Stimulated activated CD4-positive, alpha-beta T cell treated with anti-CD3 and anti-CD28 coated beads, Interleukin-2, amount 100 ng/mL, for 4 hours (primary cell): ENCODE results near the gene YARS2.
"Not testable (repeated sequence)": the region's sequence is repeated elsewhere in the genome, so short reads cannot be mapped to it uniquely, and the experiment has no call there.

Source experiments
- DNase-seq: peaks from one replicate; pipeline ENCODE4 v3.0.0-alpha.2; 2020; ENCODE audit warnings: low read depth

The YARS2 gene

DNA sequence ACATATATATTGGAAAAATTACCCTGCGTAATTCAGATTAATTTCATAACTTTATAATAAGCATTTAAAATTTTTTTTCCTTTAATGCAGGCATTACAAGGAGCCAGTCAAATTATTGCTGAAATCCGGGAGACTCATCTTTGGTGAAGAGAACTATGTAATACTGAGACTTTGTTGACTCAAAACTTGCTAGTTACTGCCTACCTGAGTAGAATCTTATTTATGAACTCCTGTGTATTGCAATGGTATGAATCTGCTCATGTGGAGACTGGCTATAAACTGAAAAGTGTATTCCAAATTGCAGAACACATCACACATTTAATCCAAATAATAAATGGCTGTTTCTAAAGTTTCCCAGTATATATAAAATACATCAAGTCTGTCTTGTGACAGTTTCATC, 12.4 kb downstream of the YARS2 start:
- DNase-seq: no peak

DNA sequence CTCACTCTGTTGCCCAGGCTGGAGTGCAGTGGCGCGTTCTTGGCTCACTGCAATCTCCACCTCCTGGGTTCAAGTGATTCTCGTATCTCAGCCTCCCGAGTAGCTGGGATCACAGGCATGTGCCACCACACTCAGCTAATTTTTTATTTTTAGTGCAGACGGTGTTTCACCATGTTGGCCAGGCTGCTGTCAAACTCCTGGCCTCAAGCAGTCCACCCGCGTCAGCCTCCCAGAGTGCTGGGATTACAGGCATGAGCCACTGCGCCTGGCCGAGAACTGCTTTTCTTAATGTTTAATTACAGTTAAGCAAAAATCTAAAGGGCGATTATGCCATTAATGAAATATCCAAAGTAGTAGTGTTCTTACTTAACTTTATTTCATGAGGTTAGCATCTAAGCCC, 13.6 kb downstream of the YARS2 start:
- DNase-seq: no peak

DNA sequence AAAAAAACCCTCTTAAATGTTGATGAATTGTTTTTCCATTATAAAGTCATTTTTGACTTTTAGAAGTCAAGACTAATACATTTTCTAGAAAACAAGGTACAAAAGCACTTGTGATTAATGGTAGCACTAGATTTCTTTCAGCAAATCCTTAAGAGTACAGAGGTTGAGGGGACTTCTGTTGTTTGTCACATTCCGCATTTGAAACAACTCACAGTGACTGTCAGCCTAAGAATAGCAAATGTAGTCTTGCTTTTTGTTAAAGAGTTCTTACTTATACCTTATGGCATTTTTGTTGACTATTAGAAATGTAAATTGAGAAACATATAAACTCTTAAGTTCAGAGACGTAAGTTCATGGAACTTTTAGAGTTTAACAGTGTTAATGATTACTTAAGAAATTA, 16.4 kb downstream of the YARS2 start:
- no peak for DNase-seq

DNA sequence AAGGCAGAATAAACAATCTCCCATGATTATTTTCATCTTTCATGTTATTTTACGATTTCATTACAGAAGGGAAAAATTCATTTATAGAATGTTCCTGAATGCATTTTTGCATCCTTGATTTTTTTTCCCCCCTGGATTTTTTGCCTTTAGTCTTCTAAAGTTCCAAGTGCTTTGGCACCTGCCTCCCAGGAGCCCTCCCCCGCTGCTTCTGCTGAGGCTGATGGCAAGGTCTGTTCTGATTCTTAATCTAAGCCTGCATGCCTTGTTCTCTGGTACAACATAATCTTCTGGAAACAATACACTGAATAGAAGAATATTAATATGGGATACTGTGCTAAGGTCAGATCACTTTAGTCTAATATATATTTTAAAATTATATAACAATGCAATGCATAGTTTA, 18.0 kb downstream of the YARS2 start:
- no peak for DNase-seq

DNA sequence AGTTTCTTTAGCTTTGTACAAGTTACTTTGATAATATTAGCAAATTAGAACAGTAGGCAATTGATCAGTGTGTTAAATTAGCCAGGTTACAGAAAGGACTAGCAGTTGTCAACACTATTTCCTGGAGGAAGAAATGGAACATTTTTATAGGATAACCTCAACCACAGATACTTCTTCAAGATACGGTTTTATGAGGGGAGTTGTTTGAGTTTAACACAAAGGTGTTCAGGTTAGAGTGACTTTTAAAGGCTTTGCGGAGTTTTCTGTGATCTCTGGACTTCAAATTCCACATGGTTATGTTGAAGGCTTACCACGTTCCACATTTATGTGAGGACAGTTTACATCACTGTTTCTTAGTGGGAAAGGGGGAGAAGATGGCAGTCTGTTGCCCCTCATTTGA, 19.3 kb downstream of the YARS2 start:
- DNase-seq: no peak

DNA sequence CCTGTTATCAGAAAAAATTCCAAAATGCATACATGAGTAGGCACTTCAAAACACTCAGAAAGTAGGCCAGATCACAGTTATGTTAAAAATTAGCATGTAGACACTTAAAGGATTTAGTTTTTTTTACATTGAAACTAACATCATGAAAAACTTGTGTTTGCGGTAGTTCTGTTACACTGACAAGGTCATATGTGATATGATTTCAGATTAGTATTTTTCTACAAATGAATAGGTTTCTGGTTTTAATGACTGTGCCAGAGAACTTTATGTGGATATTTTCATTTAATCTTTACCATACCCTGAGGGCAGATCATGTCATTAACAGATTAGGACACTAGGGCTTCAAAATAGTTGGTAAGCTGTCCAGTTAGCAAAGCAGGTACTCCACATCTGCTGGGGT, 20.7 kb downstream of the YARS2 start:
- DNase-seq: no peak

DNA sequence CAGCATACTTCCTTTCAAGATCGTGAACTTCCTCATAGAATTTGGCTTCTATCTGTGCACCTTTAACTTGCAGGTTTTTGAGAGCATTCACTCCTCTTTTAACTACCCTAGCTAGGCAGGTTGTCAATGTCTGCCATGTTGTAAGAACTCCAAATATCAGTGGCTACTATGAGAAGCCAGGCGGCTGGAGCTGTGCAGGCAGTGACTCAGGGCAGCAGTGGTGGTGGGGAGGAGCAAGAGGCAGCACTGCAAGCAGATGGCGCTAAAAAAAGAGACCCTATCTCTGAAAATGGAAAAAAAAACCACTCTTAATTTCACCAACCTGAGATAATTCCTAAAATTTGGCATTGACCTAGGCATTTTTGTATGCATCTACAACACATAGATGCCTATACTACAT, 28.5 kb downstream of the YARS2 start:
- DNase-seq: no peak

DNA sequence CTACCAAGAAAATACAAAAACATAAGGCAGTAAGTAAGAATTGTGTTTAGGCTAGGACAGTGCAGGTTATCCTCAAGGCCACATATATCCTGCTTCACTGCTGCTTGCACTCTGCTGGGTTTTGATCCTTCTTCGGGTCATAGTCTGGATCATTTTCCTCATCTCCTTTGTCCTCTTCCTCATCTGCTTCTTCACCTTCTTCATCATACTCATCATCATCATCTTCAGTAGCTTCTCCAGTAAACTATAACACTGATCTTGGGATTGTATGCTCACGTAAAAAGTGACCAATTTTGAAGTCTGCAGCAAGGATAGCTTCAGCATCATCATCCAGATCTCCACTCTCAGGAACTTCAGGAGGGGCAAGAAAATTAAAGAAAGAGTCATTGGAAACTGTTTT, 29.4 kb downstream of the YARS2 start:
- DNase-seq: no peak

DNA sequence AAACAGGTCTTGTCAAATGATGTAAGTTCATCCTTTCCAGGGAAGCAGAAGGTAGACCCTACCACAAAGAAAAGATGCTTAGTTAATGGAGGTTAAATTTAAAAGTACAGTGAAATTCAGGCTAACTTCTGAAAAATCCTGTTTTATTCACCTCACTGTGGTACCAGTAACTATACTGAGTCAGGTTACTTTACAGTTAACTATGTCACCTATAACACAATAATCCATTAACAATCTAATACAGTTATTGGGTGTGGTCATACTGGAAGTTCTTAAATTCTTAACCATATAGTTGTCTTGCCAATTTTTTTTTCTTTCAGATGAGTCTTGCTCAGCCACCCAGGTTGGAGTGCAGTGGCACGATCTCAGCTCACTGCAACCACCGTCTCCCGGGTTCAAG, 30.4 kb downstream of the YARS2 start:
- DNase-seq: not testable (repeated sequence)

DNA sequence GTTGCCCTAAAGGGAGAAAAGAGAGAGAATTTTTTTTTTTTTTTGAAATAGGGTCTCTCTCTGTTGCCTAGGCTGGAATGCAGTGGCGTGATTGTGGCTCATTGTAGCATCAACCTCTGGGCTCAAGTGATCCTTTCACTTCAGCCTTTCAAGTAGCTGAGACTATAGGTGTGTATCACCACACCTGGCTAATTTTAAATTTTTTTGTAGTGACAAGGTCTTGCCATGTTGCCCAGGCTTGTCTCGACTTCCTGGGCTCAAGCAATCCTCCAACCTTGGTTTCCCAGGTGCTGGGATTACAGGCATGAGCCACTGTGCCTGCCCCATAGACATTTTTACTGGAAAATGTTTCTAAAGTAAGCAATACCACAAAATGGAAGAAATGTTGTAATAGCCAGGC, 36.8 kb downstream of the YARS2 start:
- no peak for DNase-seq

DNA sequence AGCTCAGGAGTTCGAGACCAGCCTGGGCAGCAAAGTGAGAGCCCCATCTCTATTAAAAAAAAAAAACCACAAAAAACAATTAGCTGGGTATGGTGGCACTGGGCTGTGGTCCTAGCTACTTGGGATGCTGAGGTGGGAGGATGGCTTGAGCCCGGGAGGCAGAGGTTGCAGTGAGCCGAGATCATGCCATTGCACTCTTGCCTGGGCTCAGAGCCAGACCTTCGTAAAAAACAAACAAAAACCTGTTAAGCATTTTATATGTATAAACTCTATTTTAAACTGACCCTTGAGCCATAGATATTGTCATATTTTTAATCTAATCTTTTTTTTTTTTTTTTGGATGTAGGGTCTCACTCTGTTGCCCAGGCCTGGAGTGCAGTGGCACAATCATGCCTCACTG, 40.9 kb downstream of the YARS2 start:
- no peak for DNase-seq

DNA sequence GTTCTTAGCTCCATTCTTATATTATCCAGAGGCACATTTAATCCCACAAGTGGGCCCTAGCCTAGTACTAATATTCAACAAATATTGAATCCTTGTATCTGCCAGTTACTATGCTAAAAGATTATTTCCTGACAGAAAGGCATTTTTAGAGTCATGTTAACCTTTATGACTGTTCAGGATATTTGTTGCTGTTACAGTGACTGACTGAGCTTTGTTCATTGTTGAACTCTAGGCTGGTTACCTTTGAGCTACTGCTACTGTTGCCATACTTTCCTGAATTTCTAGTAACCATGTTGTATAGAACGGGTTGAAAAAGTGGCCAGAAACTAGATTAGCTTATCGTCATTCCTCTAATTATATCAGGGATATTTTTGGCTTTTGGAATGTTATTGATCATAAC, 46.8 kb downstream of the YARS2 start:
- no peak for DNase-seq

DNA sequence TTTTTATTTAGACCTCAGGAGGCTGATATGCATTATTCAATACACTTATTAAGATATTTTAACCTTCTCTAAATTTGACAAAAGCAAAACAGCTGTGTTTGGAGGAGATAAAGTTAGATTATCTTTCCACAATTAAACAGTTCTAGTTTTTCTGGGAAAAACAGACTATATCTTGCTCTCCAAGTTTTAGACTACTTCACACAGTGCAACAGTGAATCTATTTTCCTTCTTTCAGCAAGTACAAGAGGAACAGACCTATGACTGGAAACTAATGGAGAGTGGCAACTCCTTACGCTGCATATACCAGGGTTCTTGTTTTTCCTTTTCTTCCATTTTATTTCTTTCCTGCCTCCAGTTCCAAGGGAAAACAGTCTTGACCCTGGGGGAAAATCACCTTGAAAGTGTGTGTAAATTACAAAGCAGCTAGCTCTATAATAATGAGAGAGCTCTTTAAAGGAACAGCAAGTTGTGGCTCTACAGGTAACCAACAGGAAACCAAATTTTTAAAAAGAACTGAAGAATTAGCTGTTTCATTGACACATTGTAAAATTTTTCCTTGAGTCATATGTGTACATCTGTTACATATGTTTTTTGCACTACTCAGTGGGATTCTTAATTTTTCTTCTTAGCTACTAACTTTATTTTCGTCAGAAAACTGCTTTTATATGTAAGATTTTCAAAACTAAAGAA, 49.2 kb downstream of the YARS2 start:
- DNase-seq: no peak

DNA sequence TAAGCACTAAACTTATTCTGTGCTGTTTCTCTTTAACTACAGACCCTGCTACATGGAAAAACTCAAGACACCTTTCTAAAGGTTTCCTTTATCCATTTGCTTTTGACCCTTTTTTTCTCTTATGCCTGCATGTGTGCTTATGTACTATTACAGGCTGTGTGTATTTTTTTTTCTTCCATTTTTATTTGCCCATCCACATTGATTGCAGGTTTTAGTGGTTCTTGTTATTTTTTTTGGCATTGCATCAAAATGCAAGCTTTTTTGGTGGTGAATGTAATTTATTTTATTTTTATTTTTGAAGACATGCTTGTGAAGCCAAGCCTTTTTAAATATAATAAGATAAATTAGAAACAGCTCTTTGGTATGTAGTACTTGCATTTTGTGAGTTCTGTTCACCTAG, 49.9 kb downstream of the YARS2 start:
- no peak for DNase-seq

DNA sequence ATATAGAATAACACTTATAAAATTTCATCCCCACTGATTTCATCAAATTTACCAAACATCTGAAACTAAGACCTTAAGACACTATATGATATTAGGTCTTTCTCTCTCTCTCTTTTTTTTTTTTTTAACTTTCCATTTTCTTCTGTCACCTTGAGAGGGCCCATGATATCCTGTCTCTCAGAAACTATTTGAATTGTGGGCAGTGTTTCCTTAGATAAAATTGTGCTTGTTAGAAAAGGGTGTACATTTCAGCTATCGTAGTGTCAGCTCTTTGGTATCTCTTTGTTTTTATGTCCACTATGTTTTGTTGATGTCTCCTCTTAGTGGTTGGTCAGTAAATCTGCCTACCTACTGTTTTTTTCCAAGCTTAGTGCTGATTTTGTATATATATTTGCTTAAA, 52.8 kb downstream of the YARS2 start:
- no peak for DNase-seq

DNA sequence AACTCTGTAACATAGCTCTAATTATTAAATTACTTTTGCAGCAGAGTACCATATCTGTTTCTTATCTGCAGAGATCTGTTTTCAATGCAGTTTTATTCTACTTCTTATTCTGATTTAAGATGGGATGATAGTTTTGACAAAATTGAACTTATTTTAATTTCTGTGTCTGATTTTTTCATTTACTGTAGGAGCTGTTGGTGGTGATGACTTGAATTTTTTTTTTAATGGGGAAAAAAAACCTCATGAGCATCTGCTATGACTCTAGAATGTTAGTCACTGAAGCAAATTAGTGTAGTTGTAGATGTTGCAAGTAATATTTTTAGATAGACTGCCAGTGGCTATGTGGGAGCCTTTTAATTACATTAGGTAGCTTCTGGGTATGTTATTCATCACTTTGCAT, 53.2 kb downstream of the YARS2 start:
- no peak for DNase-seq

DNA sequence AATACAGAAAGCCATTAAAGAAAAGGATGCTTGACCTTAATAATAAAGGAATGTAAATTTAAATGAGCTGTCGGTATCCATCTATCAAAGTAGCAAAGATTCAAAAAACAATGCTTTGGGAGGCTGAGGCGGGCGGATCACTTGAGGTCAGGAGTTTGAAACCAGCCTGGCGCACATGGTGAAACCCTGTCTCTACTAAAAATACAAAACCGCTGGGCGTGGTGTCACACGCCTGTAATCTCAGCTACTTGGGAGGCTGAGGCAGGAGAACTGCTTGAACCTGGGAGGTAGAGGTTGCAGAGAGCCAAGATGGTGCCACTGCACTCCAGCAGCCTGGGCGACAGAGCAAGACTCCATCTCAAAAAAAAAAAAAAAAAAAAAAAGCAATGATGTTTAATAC, 56.3 kb downstream of the YARS2 start:
- not testable (repeated sequence) for DNase-seq

DNA sequence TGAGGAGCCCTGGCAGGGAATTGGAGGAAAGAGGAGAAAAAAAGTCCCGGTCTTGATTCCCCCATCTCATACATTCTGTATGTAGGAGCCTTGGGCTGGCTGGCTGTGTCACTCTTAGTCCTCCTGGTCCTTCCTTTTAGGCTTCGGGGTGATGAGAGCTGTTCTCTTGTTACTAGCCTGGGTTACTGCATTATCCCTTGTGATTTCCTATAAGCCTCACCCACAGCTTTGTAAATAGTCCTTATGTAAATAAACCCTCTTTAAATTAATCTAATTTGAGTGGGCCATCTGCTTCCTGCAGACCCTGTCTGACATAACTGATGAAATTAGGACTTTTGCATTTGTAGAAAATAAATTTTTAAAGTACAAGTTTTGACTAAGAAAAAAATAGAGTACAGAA, 57.4 kb downstream of the YARS2 start:
- no peak for DNase-seq

DNA sequence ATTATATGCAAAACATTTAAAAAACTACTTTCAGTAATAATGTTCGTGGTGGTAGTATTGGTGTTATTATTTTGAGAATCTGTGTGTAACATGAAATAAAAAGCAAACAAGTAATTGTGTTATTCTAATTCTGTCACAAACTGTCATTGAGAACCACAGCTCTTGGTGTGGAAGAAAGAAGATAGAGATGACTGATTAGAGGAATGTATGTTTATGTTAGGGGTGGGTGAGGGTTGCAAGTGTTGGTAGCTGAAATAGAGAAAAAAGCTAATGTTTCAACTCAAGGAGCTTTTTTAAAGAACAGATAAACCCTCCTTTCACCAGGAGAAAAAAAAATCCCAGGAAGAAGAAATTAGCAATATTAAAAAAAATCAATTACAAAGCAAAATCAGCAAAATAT, 58.3 kb downstream of the YARS2 start:
- DNase-seq: no peak
